SKM-1 (cell line): Measurements from ENCODE around the gene ZNF540.
A peak's percentile ranks its signal among the peaks of the same experiment; 100 is the strongest.
"Not testable (repeated sequence)": the region's sequence is repeated elsewhere in the genome, so short reads cannot be mapped to it uniquely, and the experiment has no call there.

Source experiments
- DNase-seq: peaks from one replicate; lab custom pipeline; 2025; ENCODE audit not compliant: unreplicated experiment; lab: John Stamatoyannopoulos, UW

Gene ZNF540

DNA sequence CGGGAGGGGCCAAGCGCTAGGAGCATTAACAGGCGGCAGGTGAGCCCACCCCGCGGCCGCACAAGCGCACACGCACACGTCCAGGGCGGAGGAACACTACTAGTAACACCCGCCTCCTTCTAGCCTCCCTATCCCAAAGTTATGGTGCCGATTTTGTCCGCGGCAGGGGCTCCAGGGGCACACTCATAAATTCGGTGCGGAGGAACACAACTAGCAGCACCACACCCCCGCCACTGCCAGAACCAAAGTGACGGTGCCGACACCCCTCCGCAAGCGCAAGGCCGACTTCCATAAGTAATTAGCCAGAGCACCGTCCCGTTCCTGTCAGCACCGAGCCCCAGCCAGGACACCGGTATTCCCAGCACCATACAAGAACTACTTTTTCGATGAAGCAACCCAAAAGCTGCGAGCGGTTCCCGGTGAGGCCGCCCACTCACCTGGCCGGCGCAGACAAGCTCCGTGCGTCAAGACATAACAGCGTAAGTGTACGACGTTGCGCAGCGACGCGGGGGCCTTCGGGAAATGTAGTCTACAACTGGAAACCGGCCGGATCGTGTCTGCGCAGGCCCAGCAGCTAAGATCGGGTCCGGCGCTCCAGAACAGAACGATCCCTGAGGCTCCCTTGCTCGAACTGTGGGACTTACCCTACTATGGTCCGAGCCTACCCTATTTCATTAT, at the start of gene ZNF540, which contains the start of gene ZNF571:
ZNF540 (plus strand) TSS at position 573 of the 678 bp plus-strand sequence. CDS start 3,572 bp downstream, outside the sequence.
ZNF571 (minus strand) TSS at position 489 of the 678 bp plus-strand sequence. CDS start 8,116 bp downstream, outside the sequence.
- DNase-seq, result peak; percentile 80

DNA sequence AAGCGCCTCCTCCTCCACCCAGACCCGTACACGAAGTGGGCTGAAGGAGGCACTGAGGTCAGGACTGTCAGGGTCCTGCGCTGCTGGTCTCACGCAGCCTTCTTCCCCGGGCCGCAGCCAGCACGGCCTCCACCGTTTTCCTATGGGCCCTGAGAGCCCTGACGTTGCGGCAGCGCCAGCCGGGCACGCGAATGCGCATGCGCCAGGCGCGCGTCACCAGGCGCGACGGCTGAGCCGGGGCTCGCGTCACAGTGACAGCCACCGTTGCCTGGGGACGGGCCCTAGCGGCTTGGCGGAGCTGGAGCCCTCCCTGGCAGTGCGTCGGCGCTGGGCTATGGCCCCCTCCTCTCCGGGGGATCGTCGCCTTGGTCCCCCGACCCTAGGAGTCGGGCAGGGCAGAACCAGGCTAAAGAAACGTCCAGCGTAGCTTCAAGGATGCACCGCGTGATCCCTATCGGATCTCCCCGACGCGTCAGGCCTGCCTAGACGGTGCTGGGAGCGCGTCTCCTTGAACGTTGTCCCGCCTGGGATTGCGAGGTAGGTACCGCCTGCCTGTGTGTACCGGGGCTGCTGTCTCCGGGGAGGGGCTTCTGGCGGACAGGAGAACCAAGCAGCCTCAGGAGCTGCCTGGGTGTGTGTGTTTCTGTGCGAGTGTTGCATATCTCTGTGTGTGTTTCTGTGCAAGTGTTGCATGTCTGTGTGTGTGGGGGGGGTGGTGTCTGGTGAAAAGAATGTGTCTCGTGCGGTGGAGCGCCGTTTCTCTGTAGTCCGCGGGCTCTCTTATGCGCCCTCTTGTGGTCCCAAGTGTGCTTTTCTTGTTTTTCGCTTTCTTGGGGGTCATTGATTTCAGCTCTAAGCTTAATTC, 43.3 kb upstream of the ZNF540 start:
- no peak for DNase-seq

DNA sequence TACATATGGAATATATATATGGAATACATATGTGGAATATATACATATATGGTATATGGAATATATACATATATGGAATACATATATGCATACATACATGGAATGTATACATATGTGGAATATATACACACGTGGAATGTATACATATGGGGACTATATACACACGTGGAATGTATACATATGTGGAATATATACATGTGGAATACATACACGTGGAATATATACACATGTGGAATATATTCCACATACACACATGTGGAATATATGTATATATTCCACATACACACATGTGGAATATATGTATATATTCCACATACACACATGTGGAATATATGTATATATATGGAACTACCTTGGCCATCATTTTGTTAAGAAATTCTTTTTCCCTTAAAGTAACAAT, 31.2 kb upstream of the ZNF540 start:
- DNase-seq, result no peak

DNA sequence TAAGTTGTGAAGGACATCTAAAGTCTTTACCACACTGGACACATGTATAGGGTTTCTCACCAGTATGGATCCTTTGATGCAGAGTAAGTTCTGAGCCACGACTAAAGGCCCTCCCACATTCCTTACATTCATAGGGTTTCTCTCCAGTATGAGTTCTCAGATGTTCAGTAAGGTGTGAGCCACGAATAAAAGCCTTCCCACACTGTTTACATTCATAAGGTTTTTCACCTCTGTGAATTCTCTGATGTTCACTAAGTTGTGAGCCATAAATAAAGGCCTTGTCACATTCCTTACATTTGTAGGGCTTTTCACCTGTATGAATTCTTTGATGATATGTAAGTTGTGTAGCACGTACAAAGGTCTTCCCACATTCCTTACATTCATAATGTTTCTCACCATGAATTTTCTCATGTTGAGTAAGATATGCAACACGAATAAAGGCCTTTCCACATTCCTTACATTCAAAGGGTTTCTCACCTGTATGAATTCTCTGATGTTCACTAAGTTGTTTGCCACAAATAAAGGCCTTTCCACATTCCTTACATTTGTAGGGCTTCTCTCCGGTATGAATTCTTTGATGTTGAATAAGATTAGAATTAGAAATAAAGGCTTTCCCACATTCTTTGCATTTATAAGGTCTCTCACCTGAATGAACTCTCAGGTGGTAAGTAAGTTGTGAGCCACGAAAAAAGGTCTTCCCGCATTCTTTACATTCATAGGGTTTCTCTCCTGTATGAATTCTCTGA, 29.9 kb upstream of the ZNF540 start:
- no peak for DNase-seq

DNA sequence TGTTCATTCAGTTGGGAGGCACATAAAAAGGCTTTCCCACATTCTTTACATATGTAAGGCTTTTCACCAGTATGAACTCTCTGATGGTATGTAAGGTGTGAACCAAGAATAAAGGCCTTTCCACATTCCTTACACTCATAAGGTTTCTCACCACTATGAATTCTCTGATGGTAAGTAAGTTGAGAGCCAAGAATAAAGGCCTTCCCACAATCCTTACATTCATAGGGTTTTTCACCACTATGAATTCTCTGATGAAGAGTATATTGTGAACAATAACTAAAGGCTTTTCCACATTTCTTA, 29.4 kb upstream of the ZNF540 start:
- no peak for DNase-seq

DNA sequence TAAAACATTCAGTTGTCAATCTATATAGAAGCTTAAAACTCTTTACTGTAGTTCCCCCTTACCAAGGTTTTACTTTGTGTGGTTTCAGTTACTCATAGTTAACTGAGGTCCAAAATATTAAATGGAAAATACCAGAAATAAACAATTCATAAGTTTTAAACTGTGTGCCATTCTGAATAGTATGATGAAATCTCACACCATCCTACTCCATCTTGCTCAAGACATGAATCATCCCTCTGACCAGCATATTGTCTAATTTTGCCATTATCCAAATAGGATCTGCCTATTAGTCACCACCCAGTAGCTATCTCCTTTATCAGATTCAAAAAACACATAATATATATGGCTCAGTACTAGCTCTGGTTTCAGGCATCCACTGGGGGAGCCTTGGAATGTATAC, 22.5 kb upstream of the ZNF540 start:
- DNase-seq, result no peak

DNA sequence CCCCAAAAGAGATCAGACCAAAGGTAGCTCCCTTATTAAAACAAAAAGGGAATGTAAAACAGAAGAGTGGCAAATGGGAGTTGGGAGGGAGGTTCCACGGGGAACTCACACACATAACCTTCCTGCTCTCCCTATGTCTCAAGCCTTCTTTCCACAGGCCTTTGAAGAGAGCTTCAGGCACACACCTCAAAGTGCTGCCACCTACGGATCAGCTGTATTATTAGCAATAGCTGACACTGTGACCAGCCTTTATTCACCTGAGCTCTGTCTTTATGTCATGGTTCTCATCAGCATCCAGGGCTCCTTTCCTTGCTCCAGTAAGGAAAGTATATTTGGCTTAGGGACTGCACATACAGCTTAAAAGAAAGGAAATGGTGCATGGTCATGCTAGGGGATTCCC, 11.3 kb upstream of the ZNF540 start:
- DNase-seq, result no peak

DNA sequence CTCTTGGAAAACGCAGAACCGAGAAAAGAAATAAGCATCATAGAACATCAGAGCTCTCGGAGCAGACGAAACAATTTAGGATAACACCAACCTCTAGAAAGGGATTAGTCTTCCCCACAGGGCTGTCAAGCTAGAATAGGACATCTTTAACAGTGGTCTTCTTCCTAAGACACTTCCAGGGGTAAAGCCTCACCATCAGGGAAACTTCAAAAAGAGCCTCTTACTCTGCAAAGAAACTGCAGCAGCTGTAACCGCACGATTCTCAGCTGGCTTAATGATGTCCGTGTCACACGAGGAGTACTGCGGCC, 726 bp upstream of the ZNF540 start:
- DNase-seq, result no peak

DNA sequence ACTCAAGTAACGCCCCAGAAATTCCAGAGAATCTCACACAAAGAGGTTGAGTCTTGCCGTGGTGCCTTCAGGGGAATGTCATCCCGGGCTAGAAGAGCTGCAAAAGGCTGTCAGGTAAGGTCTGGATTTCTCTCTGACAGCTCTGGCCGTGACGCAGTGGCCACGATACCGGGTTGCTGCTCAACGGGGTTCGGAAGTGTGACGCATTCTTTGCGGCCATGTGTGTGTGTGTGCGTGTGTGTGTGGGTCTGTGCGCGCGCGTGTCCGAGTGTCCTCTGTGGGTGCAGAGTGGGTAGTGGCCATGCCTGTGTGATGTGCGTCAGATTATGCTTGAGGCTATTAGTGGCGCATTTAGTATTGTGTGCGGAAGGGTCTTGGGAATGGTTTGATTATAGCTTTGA, 306 bp downstream of the ZNF540 start:
- DNase-seq, result peak; percentile 46

DNA sequence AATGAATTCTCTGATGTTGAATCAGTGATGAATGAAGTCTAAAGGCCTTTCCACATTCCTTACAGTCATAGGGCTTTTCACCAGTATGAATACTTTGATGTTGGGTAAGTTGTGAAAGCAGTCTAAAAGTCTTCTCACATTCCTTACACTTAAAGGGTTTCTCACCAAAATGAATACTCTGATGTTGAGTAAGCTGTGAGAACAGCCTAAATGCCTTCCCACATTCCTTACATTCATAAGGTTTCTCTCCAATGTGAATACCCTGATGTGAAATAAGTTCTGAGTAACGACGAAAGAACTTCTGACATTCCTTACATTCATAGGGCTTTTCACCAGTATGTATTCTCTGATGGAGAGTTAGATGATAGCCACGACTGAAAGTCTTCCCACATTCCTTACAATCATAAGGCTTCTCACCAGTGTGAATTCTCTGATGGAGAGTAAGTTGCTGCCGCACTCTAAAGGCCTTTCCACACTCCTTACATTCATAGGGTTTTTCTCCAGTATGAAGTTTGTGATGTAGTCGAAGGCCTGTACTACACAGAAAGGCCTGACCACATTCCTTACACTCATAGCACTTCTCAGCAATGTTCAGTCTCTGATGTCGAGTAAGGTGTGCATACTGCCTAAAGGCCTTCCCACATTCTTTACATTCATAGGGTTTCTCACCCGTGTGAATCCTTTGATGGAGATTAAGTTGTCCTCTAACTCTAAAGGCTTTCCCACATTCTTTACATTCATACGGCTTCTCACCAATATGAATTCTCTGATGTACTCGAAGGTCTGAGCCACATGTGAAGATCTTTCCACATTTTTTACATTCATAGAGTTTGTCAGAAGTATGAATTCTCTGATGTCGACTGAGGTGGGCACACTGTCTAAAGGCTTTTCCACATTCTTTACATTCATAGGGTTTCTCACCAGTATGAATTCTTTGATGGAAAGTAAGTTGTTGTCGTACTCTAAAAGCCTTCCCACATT, 40.7 kb downstream of the ZNF540 start:
- no peak for DNase-seq

DNA sequence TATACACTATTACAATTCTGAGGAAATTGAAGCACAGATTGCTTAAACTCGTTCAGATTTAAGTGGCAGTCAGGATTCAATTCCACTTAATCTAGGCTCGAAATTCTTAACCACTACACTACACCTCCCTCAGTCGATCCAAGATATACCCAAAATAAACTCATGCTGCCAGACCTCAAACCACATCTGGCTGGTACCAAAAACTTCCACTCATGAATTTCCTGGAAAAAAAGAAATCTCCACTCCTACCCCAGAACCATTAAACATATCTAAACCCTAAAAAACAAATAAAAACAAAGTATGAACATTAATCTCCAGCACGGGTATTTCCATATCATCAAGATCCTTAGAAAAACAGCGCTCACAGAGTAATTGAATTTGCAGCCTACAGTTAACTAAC, 59.4 kb downstream of the ZNF540 start:
- DNase-seq, result no peak

DNA sequence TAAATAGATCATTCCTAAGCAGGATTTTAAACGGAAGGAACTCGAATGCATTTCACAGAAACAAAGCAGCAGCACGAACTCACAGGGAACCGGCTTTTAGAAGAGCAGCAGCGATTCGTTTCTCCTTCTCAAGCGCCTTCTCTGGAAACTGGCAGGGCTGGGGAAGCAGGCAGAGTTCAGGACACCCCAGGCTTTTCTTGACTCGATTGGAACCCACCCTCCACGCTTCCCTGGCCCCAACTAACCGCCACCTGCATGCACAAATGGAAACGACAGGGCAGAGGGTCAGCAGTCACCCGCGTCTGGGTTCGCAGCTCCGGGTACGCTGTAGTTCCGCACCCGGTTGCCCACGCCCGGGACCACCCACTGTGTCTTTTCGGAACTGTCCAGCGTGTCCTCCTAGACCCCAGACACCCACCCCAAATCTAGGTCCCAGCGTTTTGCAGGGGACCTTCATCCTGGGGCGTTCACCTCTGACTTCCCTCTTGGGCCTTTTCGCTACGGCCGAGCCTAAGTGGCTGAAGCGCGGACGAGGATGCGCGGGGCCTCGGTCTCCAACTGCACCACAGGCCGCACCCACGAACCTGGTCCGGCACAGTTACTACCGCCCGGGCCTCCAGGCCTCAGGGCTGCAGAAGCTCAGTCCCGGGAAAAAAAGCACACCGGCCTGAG, 60.1 kb downstream of the ZNF540 start:
- no peak for DNase-seq

DNA sequence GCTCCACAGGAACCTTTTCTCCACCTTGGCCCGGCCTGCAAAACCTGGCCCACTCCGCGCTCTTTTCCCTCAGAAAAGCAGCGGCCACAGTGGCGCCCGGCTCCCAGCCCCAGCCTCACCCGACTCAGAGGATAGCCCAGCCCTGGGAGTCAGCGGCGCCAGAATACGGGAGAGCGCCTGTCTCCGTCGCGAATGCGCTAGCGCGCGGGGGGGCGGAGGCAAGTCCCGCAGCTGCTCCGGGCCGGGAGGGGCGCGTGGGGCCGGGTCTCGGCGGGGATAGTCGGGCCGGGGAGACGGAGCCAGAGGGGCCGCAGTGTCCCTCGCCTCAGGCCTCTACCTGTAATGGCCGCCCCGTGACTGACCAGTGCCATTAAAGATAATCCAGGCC, 60.6 kb downstream of the ZNF540 start, which contains the start of gene ZFP30:
ZFP30 (minus strand) TSS at position 165 of the 388 bp plus-strand sequence. CDS start 7,643 bp downstream, outside the sequence.
- peak; percentile 41 for DNase-seq

DNA sequence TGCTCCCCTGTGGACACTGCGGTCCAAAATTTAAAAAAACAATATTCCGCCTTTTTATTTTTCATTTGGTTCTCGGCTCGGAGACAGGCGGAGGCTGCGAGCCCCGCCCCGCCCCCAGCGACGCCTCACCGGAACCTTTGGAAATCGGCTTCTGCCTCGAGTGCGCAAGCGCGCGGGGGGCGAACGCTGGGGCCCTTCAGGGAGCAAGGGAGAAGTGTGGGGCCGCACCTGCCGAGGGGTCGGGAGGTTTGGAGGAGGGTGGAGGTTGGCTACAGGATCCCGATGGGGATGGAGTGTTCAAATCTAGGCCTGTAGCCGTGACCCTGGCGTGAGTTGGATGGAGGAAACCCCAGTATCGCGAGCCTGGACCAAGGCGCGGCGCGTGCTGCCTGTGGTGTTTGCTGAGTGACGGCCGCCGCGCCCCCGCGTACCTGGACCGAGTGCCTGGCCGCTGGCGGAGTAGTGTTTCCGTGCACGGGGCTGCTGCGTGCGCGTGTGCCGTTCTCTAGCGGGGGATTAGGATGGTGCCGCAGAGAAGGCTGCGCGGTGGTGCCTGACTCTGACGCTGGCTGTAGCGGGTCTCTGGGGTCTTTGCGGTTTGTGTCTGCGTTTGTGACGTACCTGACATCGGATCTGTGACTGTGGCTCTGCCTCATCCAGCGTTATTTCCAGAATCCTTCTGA, 61.2 kb downstream of the ZNF540 start:
- peak; percentile 59 for DNase-seq

DNA sequence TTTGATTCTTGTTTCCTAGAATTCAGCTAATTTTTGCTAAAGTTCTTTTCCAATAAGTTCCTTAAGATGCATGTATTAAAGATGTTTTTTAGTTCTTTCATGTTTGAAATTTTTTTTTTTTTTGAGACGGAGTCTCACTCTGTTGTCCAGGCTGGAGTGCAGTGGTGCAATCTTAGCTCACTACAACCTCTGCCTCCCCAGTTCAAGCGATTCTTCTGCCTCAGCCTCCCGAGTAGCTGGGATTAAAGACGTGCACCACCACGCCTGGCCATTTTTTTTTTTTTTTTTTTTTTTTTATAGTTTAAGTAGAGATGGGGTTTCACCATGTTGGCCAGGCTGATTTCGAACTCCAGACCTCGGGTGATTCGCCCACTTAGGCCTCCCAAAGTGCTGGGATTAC, 62.5 kb downstream of the ZNF540 start:
- not testable (repeated sequence) for DNase-seq
